ENCODE data around the gene PDF. TPM values are rescaled to one million over a fixed set of nuclear protein-coding genes. Genes with fewer than 3 reads are reported as not detected.

Gene PDF
- total and polyA plus RNA-seq, 2 donors (not counting 3 experiments of a cell fraction or from before 2014, with no cell fraction given): 13.1 to 16.7 TPM

DNA sequence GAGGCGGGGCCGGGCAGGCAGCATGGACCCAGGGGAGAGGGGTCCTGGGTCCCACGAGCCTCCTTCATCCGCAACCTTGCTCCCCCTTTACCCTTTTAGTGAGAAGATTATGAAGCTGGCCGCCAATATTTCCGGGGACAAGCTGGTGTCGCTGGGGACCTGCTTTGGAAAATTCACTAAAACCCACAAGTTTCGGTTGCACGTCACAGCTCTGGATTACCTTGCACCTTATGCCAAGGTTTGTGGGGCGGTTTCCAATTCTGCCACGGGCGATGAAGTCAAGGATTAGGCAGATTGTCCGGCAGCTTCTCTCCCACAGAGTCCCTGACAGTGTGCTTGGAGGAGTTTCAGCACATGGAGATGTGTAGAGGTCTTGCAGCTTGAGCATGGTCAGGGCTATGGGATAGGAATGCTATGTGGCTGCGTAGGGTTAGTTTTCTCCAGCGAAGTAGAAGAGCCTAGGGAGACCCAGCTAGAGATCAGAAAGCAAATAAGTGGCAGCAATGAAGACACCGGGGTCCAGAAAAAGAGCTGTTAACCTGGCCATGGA, 9.8 kb upstream of the PDF start:
- FAIRE-seq (no peak), DNase-seq (ENCODE audit: low read depth, low spot score) (no peak)
- Histone ChIP-seq H3K9me3 (replicated peaks; ENCODE audit: control insufficient read depth, insufficient read depth, low read length) (no peaks in the 10 kb centered on the region), H2AFZ (ENCODE audit: low read depth, low read length) (peak overlapping the region; percentile 75), H3K9me1 (replicated peaks; ENCODE audit: control insufficient read depth, extremely low read depth, insufficient read depth, low read length) (no peaks in the 10 kb centered on the region), H3K36me3 (ENCODE audit: control insufficient read depth in 2 of 2, extremely low read depth in 1 of 2, insufficient read depth in 2 of 2, low read length in 2 of 2) (peaks cover 5 to 16% of the 10 kb centered on the region in 2 experiments), H3K79me2 (ENCODE audit: control insufficient read depth, insufficient read depth, low read length) (peaks cover 29% of the 10 kb centered on the region), H3K27ac (ENCODE audit: insufficient read depth, low read depth, low read length) (peak overlapping the region; percentile 86), H3K4me2 (ENCODE audit: insufficient read depth, low read length) (peak overlapping the region; percentile 87), H3K4me3 (replicated peaks in 1 of 3; ENCODE audit: insufficient read depth in 1 of 3, low read depth in 1 of 3, low read length in 3 of 3) (peak overlapping the region; percentile 55 to 81 (median 75)), H3K27me3 (ENCODE audit: control insufficient read depth in 2 of 2, insufficient read depth in 2 of 2, low read length in 2 of 2) (no peaks in the 10 kb centered on the region), H3K4me1 (ENCODE audit: control insufficient read depth, extremely low read depth, insufficient read depth, low read length) (peaks cover 16% of the 10 kb centered on the region), H3K9ac (replicated peaks; ENCODE audit: extremely low read depth, insufficient read depth, low read length) (peak overlapping the region; percentile 90), H4K20me1 (replicated peaks; ENCODE audit: control insufficient read depth, extremely low read depth, insufficient read depth, low read length) (no peaks in the 10 kb centered on the region)
- TF ChIP-seq POLR2A (IDR thresholded peaks at IDR 0.05; ENCODE audit: low read depth, low read length) (no peak), MYC (IDR thresholded peaks at IDR 0.05; ENCODE audit: low read depth, low read length) (no peak), POLR2AphosphoS5 (IDR thresholded peaks at IDR 0.05; ENCODE audit: insufficient read depth, low read depth, low read length) (no peak), GATA2 (IDR thresholded peaks at IDR 0.05; ENCODE audit: insufficient read depth, insufficient read length, low read depth, low read length) (no peak)
- TF ChIP-seq, protein P1, sequence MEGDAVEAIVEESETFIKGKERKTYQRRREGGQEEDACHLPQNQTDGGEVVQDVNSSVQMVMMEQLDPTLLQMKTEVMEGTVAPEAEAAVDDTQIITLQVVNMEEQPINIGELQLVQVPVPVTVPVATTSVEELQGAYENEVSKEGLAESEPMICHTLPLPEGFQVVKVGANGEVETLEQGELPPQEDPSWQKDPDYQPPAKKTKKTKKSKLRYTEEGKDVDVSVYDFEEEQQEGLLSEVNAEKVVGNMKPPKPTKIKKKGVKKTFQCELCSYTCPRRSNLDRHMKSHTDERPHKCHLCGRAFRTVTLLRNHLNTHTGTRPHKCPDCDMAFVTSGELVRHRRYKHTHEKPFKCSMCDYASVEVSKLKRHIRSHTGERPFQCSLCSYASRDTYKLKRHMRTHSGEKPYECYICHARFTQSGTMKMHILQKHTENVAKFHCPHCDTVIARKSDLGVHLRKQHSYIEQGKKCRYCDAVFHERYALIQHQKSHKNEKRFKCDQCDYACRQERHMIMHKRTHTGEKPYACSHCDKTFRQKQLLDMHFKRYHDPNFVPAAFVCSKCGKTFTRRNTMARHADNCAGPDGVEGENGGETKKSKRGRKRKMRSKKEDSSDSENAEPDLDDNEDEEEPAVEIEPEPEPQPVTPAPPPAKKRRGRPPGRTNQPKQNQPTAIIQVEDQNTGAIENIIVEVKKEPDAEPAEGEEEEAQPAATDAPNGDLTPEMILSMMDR (IDR thresholded peaks at IDR 0.05; ENCODE audit: extremely low read depth in 1 of 2, insufficient read depth in 1 of 2, low read depth in 1 of 2, low read length in 2 of 2): no peak
- TSS peak; percentile 46 for BruUV-seq (replicated peaks)
- intact Hi-C loops (cut with micrococcal nuclease): no loop called here
- CTCF ChIA-PET: interaction anchor here (1.0 to 1.2 kb wide), 2 partner anchors 41 to 414 kb away, joined by 5 read pairs; partner anchors contain the start of gene NOB1
- POLR2A ChIA-PET: interaction anchor here (1.0 kb wide), 1 partner anchor 12 kb away, joined by 3 read pairs; no protein-coding TSS in a partner anchor
- dilution Hi-C loops (cut with MboI; ENCODE audit: extremely low pct_ligation_motif_present, low sequenced_read_pairs): no loop called here
